Activated T-cell treated with anti-CD3 and anti-CD28 coated beads for 1 hour (primary cell): Measurements from ENCODE around the gene NEXN.

Experiments used
- DNase-seq: peaks from one replicate; pipeline ENCODE4 v3.0.0-alpha.2; 2020; ENCODE audit warnings: low read depth

NEXN gene

GRCh38 chr1:77888081-77888780 is at the start of gene NEXN:
Gene NEXN (plus strand): TSS chr1:77888624. CDS start chr1:77916107, 27,483 bp downstream.
- no peak for DNase-seq

- DNase-seq, result no peak
Observed at GRCh38 chr1:77841574-77841973, 46.9 kb upstream of the NEXN start.

DNA sequence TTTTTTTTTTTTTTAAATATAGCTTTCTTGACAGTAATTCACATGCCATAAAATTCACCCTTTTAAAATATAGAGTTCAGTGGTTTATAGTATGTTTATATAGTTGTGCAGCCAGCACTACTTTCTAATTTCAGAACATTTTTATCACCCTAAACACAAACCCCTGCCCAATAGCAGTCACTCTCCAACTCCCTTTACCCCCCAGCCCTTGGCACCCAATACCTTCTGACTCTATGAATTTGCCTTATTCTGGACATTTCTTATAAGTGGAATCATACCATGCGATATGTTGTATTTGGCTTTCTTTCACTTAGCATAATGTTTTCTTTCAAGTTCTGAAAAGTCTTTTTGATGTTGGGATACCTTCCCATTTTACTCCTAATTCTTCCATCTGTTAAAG is 42.5 kb upstream of the NEXN start:
- no peak for DNase-seq

- DNase-seq, result no peak
Observed at GRCh38 chr1:77846966-77847365, 41.5 kb upstream of the NEXN start.

DNA sequence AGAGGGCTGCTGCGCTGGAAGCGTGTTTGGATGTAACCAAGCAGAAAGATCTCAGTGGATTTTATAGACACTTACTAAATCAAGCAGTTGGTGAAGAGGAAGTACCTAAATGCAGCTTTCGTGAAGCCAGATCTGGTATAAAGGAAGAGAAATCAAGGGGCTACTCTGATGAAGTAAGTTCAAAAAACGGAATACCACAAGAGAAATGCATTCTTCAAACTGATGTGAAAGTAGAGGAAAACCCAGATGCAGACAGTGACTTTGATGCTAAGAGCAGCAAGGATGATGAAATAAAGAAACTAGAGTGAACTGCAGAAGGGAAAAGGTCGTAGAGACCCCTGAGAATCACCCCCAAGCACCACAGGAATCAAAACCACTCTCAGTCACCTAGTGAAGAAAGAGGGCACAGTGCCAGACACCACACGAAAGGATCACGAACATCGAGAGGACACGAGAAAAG is 40.8 kb upstream of the NEXN start:
- DNase-seq, result no peak

- DNase-seq, result no peak
Observed at GRCh38 chr1:77850082-77850481, 38.3 kb upstream of the NEXN start.

DNA sequence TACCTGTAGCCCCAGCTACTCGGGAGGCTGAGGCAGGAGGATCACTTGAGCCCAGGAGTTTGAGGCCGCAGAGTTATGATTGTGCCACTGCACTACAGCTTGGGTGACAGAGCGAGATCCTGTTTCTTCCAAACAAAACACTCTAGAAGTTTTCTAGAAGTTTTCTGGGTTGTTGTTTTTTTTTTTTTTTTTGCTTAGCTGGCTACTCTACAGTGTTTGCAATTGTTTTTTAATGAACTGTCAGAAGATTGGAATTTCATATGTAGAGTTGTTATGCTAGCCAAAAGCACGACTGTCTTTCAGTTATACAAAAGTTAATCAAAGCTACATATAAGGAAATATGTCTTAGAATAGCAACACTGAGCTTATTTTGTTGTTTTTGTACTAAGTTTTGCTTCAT is 30.9 kb upstream of the NEXN start:
- no peak for DNase-seq

DNA sequence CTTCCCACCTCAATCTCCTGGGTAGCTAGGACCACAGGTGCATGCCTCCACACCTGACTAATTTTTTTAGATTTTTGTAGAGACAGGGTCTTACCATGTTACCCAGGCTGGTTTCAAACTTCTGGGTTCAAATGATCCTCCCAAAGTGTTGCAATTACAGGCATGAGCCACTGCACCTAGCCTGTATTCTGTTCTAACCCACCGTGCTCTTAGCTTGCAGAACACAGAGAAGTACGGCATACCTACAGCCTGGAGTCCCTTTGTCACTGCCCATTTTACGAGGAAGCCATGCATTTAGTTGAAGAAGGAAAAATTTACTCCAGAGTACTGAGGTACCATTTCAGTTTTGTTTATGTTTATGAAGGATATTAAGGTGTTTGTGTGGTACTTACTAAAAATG is 29.7 kb upstream of the NEXN start:
- DNase-seq, result no peak

DNA sequence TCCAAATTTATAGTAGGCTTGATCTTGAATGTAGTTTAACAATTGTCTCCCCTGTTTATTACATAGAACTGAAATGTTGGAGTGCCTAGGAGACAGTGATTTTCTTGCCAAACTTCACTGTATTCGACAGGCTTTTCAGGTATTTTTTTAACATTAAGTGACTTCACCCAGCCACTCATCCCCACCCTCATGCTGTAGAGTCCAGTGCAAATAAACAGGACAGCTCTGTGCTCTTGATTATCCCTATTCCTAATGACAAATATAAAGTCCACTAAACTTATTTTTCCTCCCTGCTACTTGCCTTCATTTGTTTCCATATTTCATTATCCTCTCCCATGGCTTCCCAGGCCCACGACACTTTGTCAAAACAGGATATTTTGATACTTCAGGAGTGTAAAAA is 29.2 kb upstream of the NEXN start:
- DNase-seq, result no peak

- no peak for DNase-seq
Observed at GRCh38 chr1:77866296-77866695, 22.1 kb upstream of the NEXN start.

GRCh38 chr1:77872645-77873044 is 15.8 kb upstream of the NEXN start:
- DNase-seq, result no peak

- no peak for DNase-seq
Observed at GRCh38 chr1:77873461-77873860, 15.0 kb upstream of the NEXN start.

GRCh38 chr1:77874804-77875445 is 13.5 kb upstream of the NEXN start:
- DNase-seq, result no peak

DNA sequence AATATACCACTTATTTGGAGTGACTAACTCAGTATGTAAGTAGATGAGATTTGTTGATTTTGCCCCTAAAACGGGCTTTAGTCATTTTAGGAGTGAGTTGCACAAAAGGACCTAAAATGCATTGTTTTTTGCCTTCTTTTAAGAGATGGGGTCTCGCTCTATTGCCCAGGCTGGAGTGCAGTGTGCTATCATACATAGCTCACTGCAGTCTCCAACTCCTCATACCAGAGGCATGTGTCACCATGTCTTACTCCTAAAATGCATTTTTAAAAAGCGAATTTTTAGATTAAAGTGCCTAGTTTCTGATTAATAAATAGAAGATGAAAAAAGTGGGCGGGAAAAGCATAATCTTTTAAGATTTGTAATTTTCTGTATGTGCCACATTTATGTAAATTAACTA is 11.5 kb upstream of the NEXN start:
- DNase-seq, result no peak

DNA sequence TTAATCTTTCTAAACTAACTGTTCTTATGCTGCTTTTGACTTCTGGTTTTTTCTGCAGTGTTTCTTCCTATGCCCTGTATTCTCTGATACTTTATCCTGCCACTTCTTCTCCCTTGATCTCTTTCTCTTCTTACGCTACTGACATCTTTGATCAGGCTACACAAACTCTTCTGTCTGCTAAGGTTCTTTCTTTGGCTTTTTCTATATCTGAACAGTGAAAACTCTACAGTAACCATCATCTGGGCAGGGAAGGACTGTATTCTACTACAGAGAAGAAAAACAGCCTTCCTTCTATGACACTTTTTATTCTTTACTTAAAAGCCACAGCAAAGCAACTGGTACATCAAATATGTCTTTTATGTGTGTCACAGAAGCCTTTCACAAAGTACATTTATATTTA is 7.4 kb upstream of the NEXN start:
- no peak for DNase-seq

DNA sequence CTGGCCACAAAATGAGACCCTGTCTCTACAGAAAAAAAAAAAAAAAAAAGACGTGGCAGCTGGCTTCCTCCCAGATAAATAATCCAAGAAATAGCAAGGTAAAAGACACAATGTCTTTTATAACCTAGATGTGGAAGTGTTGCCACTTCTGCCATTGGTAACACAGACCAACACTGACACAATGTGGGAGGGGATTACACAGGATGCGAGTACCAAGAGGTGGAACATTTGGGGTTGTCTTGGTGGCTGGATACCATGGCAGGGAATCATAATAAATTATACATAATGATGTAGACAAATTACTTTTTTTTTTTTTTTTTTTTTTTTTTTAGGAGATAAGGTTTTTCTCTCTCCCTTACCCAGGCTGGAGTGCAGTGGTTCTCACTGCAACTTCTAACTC is 6.0 kb upstream of the NEXN start:
- no peak for DNase-seq

GRCh38 chr1:77888781-77889642 is 588 bp downstream of the NEXN start:
- no peak for DNase-seq

GRCh38 chr1:77889671-77890070 is 1.2 kb downstream of the NEXN start:
- DNase-seq, result no peak

- no peak for DNase-seq
Observed at GRCh38 chr1:77891200-77891599, 2.8 kb downstream of the NEXN start.

DNA sequence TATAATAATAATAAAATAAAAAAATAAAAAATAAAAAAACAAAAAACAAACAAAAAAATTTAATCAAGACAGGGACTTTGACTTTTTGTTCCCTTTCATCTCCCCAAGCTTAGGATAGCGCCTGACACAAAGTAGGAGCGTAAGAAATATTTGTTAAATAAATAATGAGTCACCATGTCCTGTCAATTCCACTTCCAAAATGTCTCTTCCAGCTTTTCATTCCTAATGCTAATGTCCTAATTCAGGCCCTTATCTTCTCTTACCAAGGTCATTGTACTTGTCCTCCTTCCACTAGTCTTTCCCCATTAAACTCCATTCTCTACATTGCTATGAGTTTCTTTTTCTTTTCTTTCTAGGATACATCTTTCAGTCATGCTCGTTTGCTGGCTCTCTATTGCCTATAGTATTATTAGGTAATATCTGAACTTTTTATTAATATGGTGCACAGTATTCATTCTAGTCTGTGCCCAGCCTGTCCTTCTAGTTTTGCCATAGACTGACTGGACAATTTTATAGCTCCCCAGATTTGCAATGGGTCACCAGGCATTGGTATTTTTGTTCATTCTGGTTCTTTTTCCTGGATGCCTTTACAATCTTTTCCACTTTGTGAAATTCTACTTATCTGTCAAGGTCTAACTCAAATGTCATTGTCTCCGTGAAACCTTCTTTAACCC is 11.4 kb downstream of the NEXN start:
- no peak for DNase-seq

DNA sequence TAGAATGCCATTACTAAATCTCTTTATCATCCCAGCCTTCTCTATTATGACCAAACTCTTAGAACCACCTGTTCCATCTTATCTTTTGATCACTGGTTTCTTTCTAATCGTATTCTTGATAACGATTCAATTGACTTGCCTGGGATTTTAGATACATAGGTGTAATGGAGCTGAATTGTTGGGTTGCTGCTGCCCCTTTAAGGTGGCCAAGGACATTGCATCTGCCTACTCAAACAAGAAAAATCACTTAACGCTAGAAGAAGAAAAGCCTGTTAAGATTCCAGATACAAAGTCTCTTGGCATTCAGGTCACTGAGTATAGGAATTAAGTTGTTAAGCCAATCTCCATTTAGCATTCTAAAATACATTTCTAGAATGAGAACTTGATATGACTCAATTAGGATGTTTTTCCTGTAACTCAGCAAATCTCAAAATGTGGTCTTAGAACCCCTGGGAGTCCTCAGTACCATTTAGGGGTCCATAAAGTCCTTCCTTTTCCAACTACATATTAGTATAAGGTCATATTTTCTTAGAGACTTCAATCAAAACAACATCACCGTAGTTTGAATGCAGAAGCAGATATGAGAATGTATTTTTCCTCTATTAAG is 12.4 kb downstream of the NEXN start:
- no peak for DNase-seq

DNA sequence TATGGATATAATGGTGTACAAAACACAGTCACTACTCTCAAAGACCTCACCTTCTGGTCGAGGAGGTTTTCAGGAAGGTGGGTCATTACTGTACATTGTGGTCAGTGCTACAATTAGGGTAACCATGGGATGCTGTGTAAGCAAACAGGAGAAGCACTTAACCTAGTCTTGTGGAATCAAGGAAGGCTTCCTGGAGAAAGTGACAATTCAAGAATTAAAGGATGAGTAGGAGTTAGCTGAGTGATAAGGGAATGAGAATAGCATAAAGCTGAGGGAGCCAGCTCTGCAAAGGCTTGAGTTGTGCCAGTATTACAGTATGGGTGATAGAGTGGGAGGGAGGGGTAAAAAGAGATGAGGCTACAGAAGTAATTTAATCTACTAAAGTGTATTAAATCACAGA is 17.2 kb downstream of the NEXN start:
- DNase-seq, result no peak
